Thyroid gland (tissue), 4 donors: ENCODE data around the gene RPTOR.

ENCODE experiments used
- CTCF ChIP-seq, 6 experiments: fragments of 200-600 bp in 3 of 6; fragments of 450-650 bp in 3 of 6; sonication (generic) in 3 of 6; IDR thresholded peaks; one replicate each; pipeline ENCODE4 v1.5.1; 2016 to 2019; ENCODE audit warnings: antibody characterized with exemption in 6 of 6, mild to moderate bottlenecking in 2 of 6, inconsistent platforms in 1 of 6, moderate library complexity in 1 of 6
- POLR2A ChIP-seq, 2 donors: fragments of 450-650 bp; IDR thresholded peaks; one replicate each; pipeline ENCODE4 v1.6.1; 2017; ENCODE audit warnings: antibody characterized with exemption in 2 of 2, mild to moderate bottlenecking in 2 of 2, moderate library complexity in 1 of 2

DNA sequence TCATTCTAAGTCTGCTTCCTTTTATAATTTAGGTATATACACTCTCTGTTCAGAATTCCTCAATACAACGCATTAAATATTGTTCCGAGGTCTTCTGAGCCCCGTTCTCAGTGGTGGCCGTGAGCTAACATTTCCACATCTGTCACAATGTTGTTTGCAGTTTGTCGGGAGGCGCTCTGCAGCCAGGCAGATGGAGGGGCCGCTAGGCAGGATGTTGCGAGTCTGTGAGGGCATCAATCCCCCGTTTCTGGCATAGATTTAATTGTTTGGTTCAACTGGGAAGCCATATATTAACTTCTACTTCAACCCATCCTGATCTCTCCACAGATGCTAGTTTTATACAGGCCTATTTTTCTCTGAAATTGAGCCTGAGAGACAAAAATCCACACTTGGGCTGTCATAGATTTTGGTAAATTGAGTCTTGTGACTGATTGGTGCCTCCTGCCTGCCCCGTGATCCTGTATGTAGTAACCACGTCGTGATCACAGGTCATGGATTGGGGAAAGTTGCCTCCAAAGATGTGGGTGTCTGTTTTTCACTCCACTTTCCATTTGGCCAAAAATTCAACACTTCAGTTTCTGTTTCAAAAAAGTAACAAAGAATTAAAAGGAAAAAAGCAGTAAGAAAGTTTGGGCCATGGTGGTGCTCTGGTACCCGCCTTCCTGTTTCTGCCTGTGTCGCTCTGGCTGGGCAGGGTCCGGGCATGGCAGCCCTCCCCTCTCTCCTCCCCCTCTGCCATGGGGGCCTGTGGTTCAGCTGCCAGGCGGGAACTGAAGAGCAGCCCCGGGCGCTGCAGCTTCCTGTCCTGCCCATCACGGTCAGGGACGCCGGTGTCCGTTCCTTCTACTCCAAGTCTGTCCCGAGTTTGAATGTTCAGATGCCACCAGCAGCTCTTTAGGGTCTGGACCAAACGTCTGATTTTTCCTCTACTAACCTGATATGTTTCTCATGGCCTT, 41.5 kb downstream of the RPTOR start:
- TF ChIP-seq CTCF (IDR thresholded peaks at IDR 0.05), result no peak
- TF ChIP-seq POLR2A (IDR thresholded peaks at IDR 0.05), result no peak
